GM23338 (cell line): Measurements from ENCODE around the gene SYNGR4.

ENCODE experiments used
- CREB1 ChIP-seq: fragments of 250-450 bp; sonication (Bioruptor Pico); IDR thresholded peaks from 2 replicates; pipeline ENCODE4 v1.5.0; 2020; ENCODE audit warnings: low read depth, mild to moderate bottlenecking, moderate library complexity
- CTCF ChIP-seq, 2 experiments: fragments of 200-600 bp in 1 of 2; sonication (generic) in 1 of 2; conservative IDR thresholded peaks; 2 replicates each; pipeline versions ENCODE4 v1.5.1 to v1.6.1; 2016 to 2017; ENCODE audit warnings: antibody characterized with exemption in 2 of 2, low read depth in 2 of 2, mild to moderate bottlenecking in 2 of 2, moderate library complexity in 1 of 2
- EZH2 ChIP-seq: fragments of 200-600 bp; sonication (generic); IDR thresholded peaks from one replicate; pipeline ENCODE4 v1.8.0; 2017; ENCODE audit warnings: antibody characterized with exemption, mild to moderate bottlenecking, low read depth; ENCODE audit not compliant: unreplicated experiment
- JUNB ChIP-seq: IDR thresholded peaks from one replicate; pipeline ENCODE4 v1.6.1; 2016; ENCODE audit warnings: antibody characterized with exemption; ENCODE audit not compliant: unreplicated experiment
- POLR2AphosphoS5 ChIP-seq: IDR thresholded peaks from 2 replicates; pipeline ENCODE4 v1.6.1; 2016; ENCODE audit warnings: antibody characterized with exemption, low read depth
- REST ChIP-seq: IDR thresholded peaks from one replicate; pipeline ENCODE4 v1.6.1; 2018; ENCODE audit warnings: antibody characterized with exemption; ENCODE audit not compliant: unreplicated experiment
- ZNF114 ChIP-seq: fragments of 250-450 bp; sonication (Bioruptor Pico); IDR thresholded peaks from 2 replicates; pipeline ENCODE4 v1.5.0; 2020; ENCODE audit warnings: mild to moderate bottlenecking, moderate library complexity
- ZNF331 ChIP-seq: fragments of 250-450 bp; sonication (Bioruptor Pico); IDR thresholded peaks from 2 replicates; pipeline ENCODE4 v1.5.0; 2020; ENCODE audit warnings: low read depth, mild to moderate bottlenecking, moderate library complexity
- ZNF462 ChIP-seq: fragments of 250-450 bp; sonication (Bioruptor Pico); IDR thresholded peaks from 2 replicates; pipeline ENCODE4 v1.5.0; 2020; ENCODE audit warnings: mild to moderate bottlenecking, moderate library complexity
- TF ChIP-seq, protein P1 (sequence below): IDR thresholded peaks from 2 replicates; pipeline ENCODE4 v1.6.1; 2016; ENCODE audit warnings: antibody characterized with exemption

DNA sequence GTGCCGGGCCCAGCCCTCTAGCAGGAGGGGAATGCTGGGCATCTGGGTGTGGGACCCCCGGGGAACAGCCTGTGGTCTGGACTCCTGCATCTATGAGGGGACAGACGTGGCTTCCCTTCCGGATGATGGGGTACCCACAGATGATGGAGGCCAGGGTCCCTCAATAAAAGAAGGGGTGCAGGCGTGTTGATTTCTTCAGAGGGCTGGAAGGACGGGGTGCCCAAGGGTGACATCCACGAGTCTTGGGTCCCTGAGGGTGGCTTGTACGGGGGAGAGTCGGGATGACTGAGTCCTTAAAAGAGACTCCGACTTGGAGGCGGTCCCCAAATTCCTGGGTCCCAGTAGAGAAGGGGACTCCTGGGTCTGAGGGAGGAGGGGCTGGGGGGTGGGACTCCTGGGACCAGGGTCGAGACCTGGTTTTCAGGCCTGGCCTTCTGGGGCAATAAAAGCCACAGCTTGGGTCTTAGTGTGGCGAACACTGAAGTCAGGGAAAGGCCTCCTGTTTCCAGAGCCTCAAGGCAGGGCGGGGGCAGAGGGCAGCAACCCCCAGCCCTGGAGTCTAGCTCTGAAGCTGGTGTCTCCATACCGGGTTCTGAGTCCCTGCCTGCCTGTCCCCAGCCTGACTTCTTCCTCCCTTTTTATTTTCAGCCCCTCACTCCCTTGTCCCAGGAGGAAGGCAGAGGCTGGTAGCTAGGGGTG is 28.8 kb downstream of the SYNGR4 start:
- TF ChIP-seq ZNF114 (CRISPR knock-in tag) (no peak), JUNB (no peak), ZNF462 (CRISPR knock-in tag) (no peak), CTCF (conservative IDR thresholded peaks at IDR 0.05; ENCODE audit: low read depth in 2 of 2) (no peak), POLR2AphosphoS5 (no peak), EZH2 (no peak), CREB1 (no peak), ZNF331 (CRISPR knock-in tag) (no peak), REST (no peak)
- TF ChIP-seq, protein P1, sequence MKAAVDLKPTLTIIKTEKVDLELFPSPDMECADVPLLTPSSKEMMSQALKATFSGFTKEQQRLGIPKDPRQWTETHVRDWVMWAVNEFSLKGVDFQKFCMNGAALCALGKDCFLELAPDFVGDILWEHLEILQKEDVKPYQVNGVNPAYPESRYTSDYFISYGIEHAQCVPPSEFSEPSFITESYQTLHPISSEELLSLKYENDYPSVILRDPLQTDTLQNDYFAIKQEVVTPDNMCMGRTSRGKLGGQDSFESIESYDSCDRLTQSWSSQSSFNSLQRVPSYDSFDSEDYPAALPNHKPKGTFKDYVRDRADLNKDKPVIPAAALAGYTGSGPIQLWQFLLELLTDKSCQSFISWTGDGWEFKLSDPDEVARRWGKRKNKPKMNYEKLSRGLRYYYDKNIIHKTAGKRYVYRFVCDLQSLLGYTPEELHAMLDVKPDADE, result no peak
